GM12878 (cell line): Measurements from ENCODE around the gene STARD10. TPM values are rescaled to one million over a fixed set of nuclear protein-coding genes. Genes with fewer than 3 reads are reported as not detected.

Experiments used
- ATAC-seq: fragments of 200-7000 bp; cut with Tn5 transposase; 3 replicates; pipeline ENCODE4 v1.9.1; 2020; ENCODE audit warnings: mild to moderate bottlenecking, moderate library complexity
- BruUV-seq: library from RNA; stranded (reverse); fragments of 400-500 nt; replicated peaks from 2 replicates; lab custom pipeline; 2021; lab: Mats Ljungman, UMichigan
- CTCF ChIA-PET: fragments of 300-600 bp; sonication (Branson Sonifier 250); formaldehyde crosslinking; extraction: SDS; loops from one replicate; lab custom pipeline; 2021; ENCODE audit warnings: inconsistent platforms; lab: Yijun Ruan, JAX
- POLR2A ChIA-PET: fragments of 350-600 bp; formaldehyde crosslinking; extraction: SDS; loops from one replicate; lab custom pipeline; 2021; ENCODE audit warnings: inconsistent platforms; lab: Charles Lee
- RAD21 ChIA-PET: fragments of 300-600 bp; sonication (Branson Sonifier 250); formaldehyde crosslinking; loops from one replicate; lab custom pipeline; 2023; ENCODE audit warnings: antibody characterized with exemption; ENCODE audit not compliant: unreplicated experiment; lab: Charles Lee
- SMC1A ChIA-PET: fragments of 300-600 bp; sonication (Branson Sonifier 250); formaldehyde crosslinking; loops from one replicate; lab custom pipeline; 2023; ENCODE audit not compliant: unreplicated experiment, uncharacterized antibody; lab: Charles Lee
- DNase-seq: peaks from one replicate; pipeline ENCODE4 v3.0.0-alpha.2; 2011; ENCODE audit warnings: low read depth, low spot score
- FAIRE-seq: peaks from 3 replicates; lab custom pipeline; 2011; peaks lifted over from hg19 to GRCh38; lab: Jason Lieb, UNC
- H2AFZ ChIP-seq: 2 replicates; pipeline ENCODE4 v1.6.0; 2011; ENCODE audit warnings: low read depth, low read length, control low read depth; ENCODE audit not compliant: control insufficient read depth
- H3K27ac ChIP-seq: 2 replicates; pipeline ENCODE4 v1.5.1; 2011; ENCODE audit warnings: control low read depth; ENCODE audit not compliant: control insufficient read depth, insufficient read depth
- H3K27me3 ChIP-seq, 2 experiments: replicated peaks in 1 of 2; 2 replicates each; pipeline versions ENCODE4 v1.6.0 to v1.6.1; 2011; ENCODE audit warnings: low read length in 1 of 2; ENCODE audit not compliant: control insufficient read depth in 2 of 2, insufficient read depth in 2 of 2
- H3K36me3 ChIP-seq, 2 experiments: 2 replicates each; pipeline ENCODE4 v1.5.1; 2011; ENCODE audit warnings: low read length in 1 of 2; ENCODE audit not compliant: control insufficient read depth in 2 of 2, insufficient read depth in 2 of 2
- H3K4me1 ChIP-seq: 2 replicates; pipeline ENCODE4 v1.6.1; 2011; ENCODE audit warnings: mild to moderate bottlenecking, low read length, moderate library complexity, mixed read lengths; ENCODE audit not compliant: control insufficient read depth, insufficient read depth
- H3K4me2 ChIP-seq: 2 replicates; pipeline ENCODE4 v1.6.0; 2011; ENCODE audit warnings: control low read depth; ENCODE audit not compliant: control insufficient read depth, insufficient read depth
- H3K4me3 ChIP-seq: fragments of 200-600 bp; sonication (generic); 2 replicates; pipeline ENCODE4 v1.5.1; 2016
- H3K79me2 ChIP-seq: 2 replicates; pipeline ENCODE4 v1.6.0; 2011; ENCODE audit warnings: low read length; ENCODE audit not compliant: control insufficient read depth, insufficient read depth
- H3K9ac ChIP-seq: 2 replicates; pipeline ENCODE4 v1.8.0; 2011; ENCODE audit warnings: low read length, control low read depth, mixed read lengths; ENCODE audit not compliant: control insufficient read depth, insufficient read depth
- H3K9me3 ChIP-seq: replicated peaks from 3 replicates; pipeline ENCODE4 v1.5.1; 2011; ENCODE audit warnings: mild to moderate bottlenecking, low read length; ENCODE audit not compliant: control insufficient read depth, insufficient read depth
- H4K20me1 ChIP-seq: 2 replicates; pipeline ENCODE4 v1.6.0; 2011; ENCODE audit not compliant: control insufficient read depth, insufficient read depth
- CREB1 ChIP-seq: IDR thresholded peaks from 2 replicates; pipeline ENCODE4 v1.6.1; 2012; ENCODE audit warnings: low read depth, mild to moderate bottlenecking, inconsistent platforms
- EED ChIP-seq: sonication (generic); IDR thresholded peaks from 2 replicates; pipeline ENCODE4 v1.6.1; 2016; ENCODE audit warnings: antibody characterized with exemption, low read depth
- GABPA ChIP-seq: IDR thresholded peaks from 2 replicates; pipeline ENCODE4 v1.6.1; 2014; ENCODE audit warnings: antibody characterized with exemption, low read depth, mild to moderate bottlenecking, inconsistent platforms
- RBBP5 ChIP-seq: fragments of 200-600 bp; sonication (generic); conservative IDR thresholded peaks from 2 replicates; pipeline ENCODE4 v1.6.1; 2016
- WGBS: methylation state at CpG from one replicate; pipeline ENCODE4 v1.1.6; 2016; ENCODE audit warnings: low lambda C conversion rate; ENCODE audit not compliant: insufficient replicate concordance, insufficient coverage; ENCODE audit errors: missing lambda C conversion rate; 5-methylcytosine and 5-hydroxymethylcytosine counted together
- in situ Hi-C: fragments of 300-500 bp; cut with MboI; formaldehyde crosslinking; loops from 9 replicates; pipeline ENCODE4 v1.14.3; 2018; ENCODE audit warnings: mixed read lengths
- intact Hi-C: fragments of 100-400 bp; cut with micrococcal nuclease; formaldehyde crosslinking; loops from one replicate; pipeline ENCODE4 v1.14.2; 2022; ENCODE audit not compliant: unreplicated experiment
- polyA plus RNA-seq, 11 experiments: library from polyadenylated mRNA; depleted of rRNA in 4 of 11; unstranded in 6 of 11; stranded (reverse) in 5 of 11; fragments of >200 nt; fragmentation: Nextera tagmentation in 4 of 11; fragmentation: Illumina TruSeq in 1 of 11; extraction: Ambion mirVana in 4 of 11; extraction: Trizol in 1 of 11; gene quantifications; 1 replicate in 1 of 11; 2 replicates in 10 of 11; pipeline versions ENCODE4 v1.2.1 to v1.2.3, GENCODE V29; 2011 to 2016; ENCODE audit warnings: inconsistent platforms in 2 of 11, missing spikeins in 2 of 11, low read depth in 1 of 11
- total RNA-seq, 4 experiments: library from RNA; depleted of rRNA in 3 of 4; stranded (reverse); fragments of >200 nt in 3 of 4; fragmentation: Illumina TruSeq in 1 of 4; extraction: Trizol in 1 of 4; gene quantifications; 2 replicates each; pipeline versions ENCODE4 v1.2.1 to v1.2.3, GENCODE V29; 2013 to 2021
- TF ChIP-seq, protein P1 (sequence below): IDR thresholded peaks from 2 replicates; pipeline ENCODE4 v1.6.1; 2012; ENCODE audit warnings: low read length, inconsistent platforms
- TF ChIP-seq, protein P2 (sequence below): IDR thresholded peaks from 2 replicates; pipeline ENCODE4 v1.6.1; 2012; ENCODE audit warnings: mild to moderate bottlenecking, low read depth, low read length
- TF ChIP-seq, protein P3 (sequence below): fragments of 450-650 bp; IDR thresholded peaks from 2 replicates; pipeline ENCODE4 v1.6.1; 2018; ENCODE audit warnings: borderline replicate concordance, mild to moderate bottlenecking; ENCODE audit not compliant: partially characterized antibody

Gene STARD10
- total and polyA plus RNA-seq, 10 of the 15 experiments (the other 5 are each of a cell fraction or from before 2014, with no cell fraction given) = 0.15 to 43.2 (median 23.1) TPM

DNA sequence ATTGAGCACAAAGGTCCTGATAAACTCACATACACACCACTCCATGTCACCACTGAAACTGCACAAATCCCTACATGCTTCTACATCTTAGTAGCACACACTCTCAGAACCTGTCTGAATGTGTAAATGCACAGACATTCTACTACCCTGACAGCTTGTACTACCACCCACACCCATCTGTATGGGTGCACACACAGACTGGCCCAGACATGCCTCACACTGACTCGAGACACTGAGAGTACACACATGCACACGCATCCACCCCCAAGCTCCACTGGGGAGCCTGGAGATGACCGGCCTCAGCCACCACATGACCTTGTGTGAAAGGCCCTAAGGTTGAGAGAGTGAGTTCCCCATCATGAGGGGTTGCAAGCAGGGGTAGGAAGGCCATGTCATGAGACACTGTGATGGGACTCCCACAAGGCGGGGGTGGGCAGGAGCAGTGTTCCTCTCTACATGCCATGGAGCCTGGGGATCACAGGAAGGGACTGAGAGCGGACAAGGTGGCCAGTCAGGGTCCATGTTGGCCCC is 69.8 kb downstream of the STARD10 start:
- Histone ChIP-seq H4K20me1 (peaks cover 6% of the 10 kb centered on the region; the same call in 1 of the 2 replicates), H3K4me3 (no peak overlapping the region), H3K4me2 (no peak overlapping the region), H3K9me3 (no peaks in the 10 kb centered on the region), H3K79me2 (peaks cover 67% of the 10 kb centered on the region), H2AFZ (no peak overlapping the region), H3K9ac (no peak overlapping the region), H3K4me1 (peaks cover 40% of the 10 kb centered on the region), H3K36me3 (peaks cover 2 to 24% of the 10 kb centered on the region in 2 experiments; a peak in 3 of 4 replicates), H3K27me3 (no peaks in the 10 kb centered on the region), H3K27ac (0 out of 2 replicates have a peak overlapping the region, but pooled peaks have one; percentile 2)
- CTCF ChIA-PET = interaction anchor here (1.0 to 18.4 kb wide), 8 partner anchors 10 to 455 kb away, joined by 3 to 469 read pairs (median 25); partner anchors contain the start of genes ATG16L2 and STARD10
- RAD21 ChIA-PET = interaction anchor here (1.0 to 13.9 kb wide), 6 partner anchors 13 to 454 kb away, joined by 3 to 256 read pairs (median 10); partner anchors contain the start of gene STARD10
- ATAC-seq = no peak
- TF ChIP-seq RBBP5 = no peak
- TF ChIP-seq CREB1 = no peak
- TF ChIP-seq, protein P1, sequence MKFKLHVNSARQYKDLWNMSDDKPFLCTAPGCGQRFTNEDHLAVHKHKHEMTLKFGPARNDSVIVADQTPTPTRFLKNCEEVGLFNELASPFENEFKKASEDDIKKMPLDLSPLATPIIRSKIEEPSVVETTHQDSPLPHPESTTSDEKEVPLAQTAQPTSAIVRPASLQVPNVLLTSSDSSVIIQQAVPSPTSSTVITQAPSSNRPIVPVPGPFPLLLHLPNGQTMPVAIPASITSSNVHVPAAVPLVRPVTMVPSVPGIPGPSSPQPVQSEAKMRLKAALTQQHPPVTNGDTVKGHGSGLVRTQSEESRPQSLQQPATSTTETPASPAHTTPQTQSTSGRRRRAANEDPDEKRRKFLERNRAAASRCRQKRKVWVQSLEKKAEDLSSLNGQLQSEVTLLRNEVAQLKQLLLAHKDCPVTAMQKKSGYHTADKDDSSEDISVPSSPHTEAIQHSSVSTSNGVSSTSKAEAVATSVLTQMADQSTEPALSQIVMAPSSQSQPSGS = no peak
- TF ChIP-seq EED = no peak
- TF ChIP-seq, protein P2, sequence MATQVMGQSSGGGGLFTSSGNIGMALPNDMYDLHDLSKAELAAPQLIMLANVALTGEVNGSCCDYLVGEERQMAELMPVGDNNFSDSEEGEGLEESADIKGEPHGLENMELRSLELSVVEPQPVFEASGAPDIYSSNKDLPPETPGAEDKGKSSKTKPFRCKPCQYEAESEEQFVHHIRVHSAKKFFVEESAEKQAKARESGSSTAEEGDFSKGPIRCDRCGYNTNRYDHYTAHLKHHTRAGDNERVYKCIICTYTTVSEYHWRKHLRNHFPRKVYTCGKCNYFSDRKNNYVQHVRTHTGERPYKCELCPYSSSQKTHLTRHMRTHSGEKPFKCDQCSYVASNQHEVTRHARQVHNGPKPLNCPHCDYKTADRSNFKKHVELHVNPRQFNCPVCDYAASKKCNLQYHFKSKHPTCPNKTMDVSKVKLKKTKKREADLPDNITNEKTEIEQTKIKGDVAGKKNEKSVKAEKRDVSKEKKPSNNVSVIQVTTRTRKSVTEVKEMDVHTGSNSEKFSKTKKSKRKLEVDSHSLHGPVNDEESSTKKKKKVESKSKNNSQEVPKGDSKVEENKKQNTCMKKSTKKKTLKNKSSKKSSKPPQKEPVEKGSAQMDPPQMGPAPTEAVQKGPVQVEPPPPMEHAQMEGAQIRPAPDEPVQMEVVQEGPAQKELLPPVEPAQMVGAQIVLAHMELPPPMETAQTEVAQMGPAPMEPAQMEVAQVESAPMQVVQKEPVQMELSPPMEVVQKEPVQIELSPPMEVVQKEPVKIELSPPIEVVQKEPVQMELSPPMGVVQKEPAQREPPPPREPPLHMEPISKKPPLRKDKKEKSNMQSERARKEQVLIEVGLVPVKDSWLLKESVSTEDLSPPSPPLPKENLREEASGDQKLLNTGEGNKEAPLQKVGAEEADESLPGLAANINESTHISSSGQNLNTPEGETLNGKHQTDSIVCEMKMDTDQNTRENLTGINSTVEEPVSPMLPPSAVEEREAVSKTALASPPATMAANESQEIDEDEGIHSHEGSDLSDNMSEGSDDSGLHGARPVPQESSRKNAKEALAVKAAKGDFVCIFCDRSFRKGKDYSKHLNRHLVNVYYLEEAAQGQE = no peak
- TF ChIP-seq, protein P3, sequence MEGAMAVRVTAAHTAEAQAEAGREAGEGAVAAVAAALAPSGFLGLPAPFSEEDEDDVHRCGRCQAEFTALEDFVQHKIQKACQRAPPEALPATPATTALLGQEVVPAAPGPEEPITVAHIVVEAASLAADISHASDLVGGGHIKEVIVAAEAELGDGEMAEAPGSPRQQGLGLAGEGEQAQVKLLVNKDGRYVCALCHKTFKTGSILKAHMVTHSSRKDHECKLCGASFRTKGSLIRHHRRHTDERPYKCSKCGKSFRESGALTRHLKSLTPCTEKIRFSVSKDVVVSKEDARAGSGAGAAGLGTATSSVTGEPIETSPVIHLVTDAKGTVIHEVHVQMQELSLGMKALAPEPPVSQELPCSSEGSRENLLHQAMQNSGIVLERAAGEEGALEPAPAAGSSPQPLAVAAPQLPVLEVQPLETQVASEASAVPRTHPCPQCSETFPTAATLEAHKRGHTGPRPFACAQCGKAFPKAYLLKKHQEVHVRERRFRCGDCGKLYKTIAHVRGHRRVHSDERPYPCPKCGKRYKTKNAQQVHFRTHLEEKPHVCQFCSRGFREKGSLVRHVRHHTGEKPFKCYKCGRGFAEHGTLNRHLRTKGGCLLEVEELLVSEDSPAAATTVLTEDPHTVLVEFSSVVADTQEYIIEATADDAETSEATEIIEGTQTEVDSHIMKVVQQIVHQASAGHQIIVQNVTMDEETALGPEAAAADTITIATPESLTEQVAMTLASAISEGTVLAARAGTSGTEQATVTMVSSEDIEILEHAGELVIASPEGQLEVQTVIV = no peak
- TF ChIP-seq GABPA = no peak
- FAIRE-seq = no peak
- 71% methylated on average over 5 of the region's 5 CpGs for WGBS
- in situ Hi-C loops = loop anchor here (10.0 kb wide), 2 partner anchors 71 to 451 kb away; partner anchors contain the start of gene STARD10
- intact Hi-C loops = no loop called here
- no TSS peak for BruUV-seq
- POLR2A ChIA-PET = interaction anchor here (1.2 to 3.2 kb wide), 3 partner anchors 12 to 68 kb away, joined by 4 to 7 read pairs (median 6); no protein-coding TSS in a partner anchor
- SMC1A ChIA-PET = interaction anchor here (0.9 to 12.0 kb wide), 5 partner anchors 13 to 453 kb away, joined by 3 to 185 read pairs (median 7); partner anchors contain the start of gene STARD10
- no peak for DNase-seq
